Amygdala (tissue), 56 donors: Measurements from ENCODE around the gene ADCY3.
"Not testable (repeated sequence)": the region's sequence is repeated elsewhere in the genome, so short reads cannot be mapped to it uniquely, and the experiment has no call there.

ENCODE experiments used
- DNase-seq, 56 donors: peaks; one replicate each; lab custom pipeline; 2025; lab: John Stamatoyannopoulos, UW

Gene ADCY3

GRCh38 chr2:24853996-24854395, 66.0 kb downstream of the ADCY3 start:
- DNase-seq = no peak

GRCh38 chr2:24853046-24853445, 67.0 kb downstream of the ADCY3 start:
- DNase-seq = no peak

- peak in 1 of 56 donors; percentile 10 for DNase-seq
Observed at GRCh38 chr2:24852431-24853020, 67.5 kb downstream of the ADCY3 start.

- DNase-seq = no peak
Observed at GRCh38 chr2:24852026-24852425, 68.0 kb downstream of the ADCY3 start.

- no peak for DNase-seq
Observed at GRCh38 chr2:24850944-24851343, 69.1 kb downstream of the ADCY3 start.

GRCh38 chr2:24845691-24846090, 74.3 kb downstream of the ADCY3 start:
- DNase-seq = no peak

GRCh38 chr2:24844023-24844685, 75.9 kb downstream of the ADCY3 start:
- DNase-seq = no peak

- DNase-seq = no peak
Observed at GRCh38 chr2:24843330-24843860, 76.6 kb downstream of the ADCY3 start.

GRCh38 chr2:24842081-24843050, 77.7 kb downstream of the ADCY3 start:
- DNase-seq = no peak

- peak in 10 of 56 donors; percentile 6 to 44 (median 30) for DNase-seq
Observed at GRCh38 chr2:24840962-24841945, 78.8 kb downstream of the ADCY3 start.

- no peak for DNase-seq
Observed at GRCh38 chr2:24840164-24840869, 79.7 kb downstream of the ADCY3 start.

- DNase-seq = no peak
Observed at GRCh38 chr2:24839729-24840128, 80.3 kb downstream of the ADCY3 start.

GRCh38 chr2:24838541-24838940, 81.5 kb downstream of the ADCY3 start:
- DNase-seq = no peak

- DNase-seq = no peak
Observed at GRCh38 chr2:24837996-24838513, 82.0 kb downstream of the ADCY3 start.

GRCh38 chr2:24836706-24837105, 83.3 kb downstream of the ADCY3 start:
- no peak for DNase-seq

GRCh38 chr2:24836206-24836605, 83.8 kb downstream of the ADCY3 start:
- no peak for DNase-seq

GRCh38 chr2:24835411-24835810, 84.6 kb downstream of the ADCY3 start:
- not testable (repeated sequence) for DNase-seq

- no peak for DNase-seq
Observed at GRCh38 chr2:24834733-24835395, 85.2 kb downstream of the ADCY3 start.
